Tibial artery (tissue), 4 donors: ENCODE results near the gene PDE11A.

ENCODE experiments used
- DNase-seq, 2 donors: peaks; one replicate each; pipeline ENCODE4 v3.0.0-alpha.2; 2019
- H3K27ac ChIP-seq, 2 donors: fragments of 200-600 bp; sonication (generic) in 1 of 2; 1 replicate in 1 of 2; 2 replicates in 1 of 2; pipeline ENCODE4 v1.5.1; 2018 to 2019; ENCODE audit warnings: mild to moderate bottlenecking in 1 of 2
- H3K27me3 ChIP-seq, 2 donors: fragments of 200-600 bp; sonication (generic) in 1 of 2; one replicate each; pipeline versions ENCODE4 v1.5.1 to v1.6.0; 2016 to 2019
- H3K36me3 ChIP-seq, 3 donors: fragments of 200-600 bp; sonication (generic) in 2 of 3; one replicate each; pipeline ENCODE4 v1.5.1; 2016 to 2019; ENCODE audit warnings: mild to moderate bottlenecking in 2 of 3
- H3K4me1 ChIP-seq, 4 donors: fragments of 200-600 bp; sonication (generic) in 2 of 4; 1 replicate in 3 of 4; 2 replicates in 1 of 4; pipeline ENCODE4 v1.5.1; 2016 to 2019
- H3K4me3 ChIP-seq, 2 donors: fragments of 200-600 bp; sonication (generic) in 1 of 2; 1 replicate in 1 of 2; 2 replicates in 1 of 2; pipeline ENCODE4 v1.5.1; 2018 to 2019; ENCODE audit warnings: mild to moderate bottlenecking in 2 of 2
- H3K9me3 ChIP-seq, 3 donors: fragments of 200-600 bp; sonication (generic) in 1 of 3; one replicate each; pipeline ENCODE4 v1.5.1; 2016 to 2019
- intact Hi-C: fragments of 100-400 bp; cut with DNase I; formaldehyde crosslinking; loops from one replicate; pipeline ENCODE4 v1.15.0; 2023; ENCODE audit warnings: low total_unique reads
- TF ChIP-seq, protein P1 (sequence below), 2 experiments: fragments of 200-600 bp in 1 of 2; fragments of 450-650 bp in 1 of 2; IDR thresholded peaks; one replicate each; pipeline ENCODE4 v1.5.1; 2017 to 2019; ENCODE audit warnings: antibody characterized with exemption in 2 of 2, mild to moderate bottlenecking in 1 of 2, moderate library complexity in 1 of 2

PDE11A gene

DNA sequence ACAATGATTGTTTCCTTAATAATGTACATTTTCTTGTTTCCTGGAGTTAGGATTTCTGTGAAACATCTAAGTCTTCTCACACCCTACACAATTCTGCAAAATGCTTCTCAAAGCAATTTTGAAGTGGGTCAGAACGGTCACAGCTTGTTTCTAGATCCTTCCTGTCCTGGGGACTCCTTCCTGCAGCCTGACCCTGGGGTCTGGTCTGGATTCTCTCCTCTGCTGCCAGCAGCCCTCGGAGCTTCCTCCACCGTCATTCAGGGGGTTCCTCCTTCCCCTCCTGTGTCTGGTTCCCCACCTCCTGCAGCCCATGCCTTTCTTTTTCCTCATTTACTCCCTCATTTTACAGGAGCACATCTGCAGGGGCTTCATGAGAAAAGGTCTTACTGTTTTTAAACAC, 357.9 kb downstream of the PDE11A start:
- Histone ChIP-seq H3K4me3 (no peak overlapping the region), H3K27ac (no peak overlapping the region), H3K4me1 (no peaks in the 10 kb centered on the region), H3K27me3 (no peaks in the 10 kb centered on the region), H3K36me3 (no peaks in the 10 kb centered on the region), H3K9me3 (no peaks in the 10 kb centered on the region)
- intact Hi-C loops, result no loop called here
- TF ChIP-seq, protein P1, sequence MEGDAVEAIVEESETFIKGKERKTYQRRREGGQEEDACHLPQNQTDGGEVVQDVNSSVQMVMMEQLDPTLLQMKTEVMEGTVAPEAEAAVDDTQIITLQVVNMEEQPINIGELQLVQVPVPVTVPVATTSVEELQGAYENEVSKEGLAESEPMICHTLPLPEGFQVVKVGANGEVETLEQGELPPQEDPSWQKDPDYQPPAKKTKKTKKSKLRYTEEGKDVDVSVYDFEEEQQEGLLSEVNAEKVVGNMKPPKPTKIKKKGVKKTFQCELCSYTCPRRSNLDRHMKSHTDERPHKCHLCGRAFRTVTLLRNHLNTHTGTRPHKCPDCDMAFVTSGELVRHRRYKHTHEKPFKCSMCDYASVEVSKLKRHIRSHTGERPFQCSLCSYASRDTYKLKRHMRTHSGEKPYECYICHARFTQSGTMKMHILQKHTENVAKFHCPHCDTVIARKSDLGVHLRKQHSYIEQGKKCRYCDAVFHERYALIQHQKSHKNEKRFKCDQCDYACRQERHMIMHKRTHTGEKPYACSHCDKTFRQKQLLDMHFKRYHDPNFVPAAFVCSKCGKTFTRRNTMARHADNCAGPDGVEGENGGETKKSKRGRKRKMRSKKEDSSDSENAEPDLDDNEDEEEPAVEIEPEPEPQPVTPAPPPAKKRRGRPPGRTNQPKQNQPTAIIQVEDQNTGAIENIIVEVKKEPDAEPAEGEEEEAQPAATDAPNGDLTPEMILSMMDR (IDR thresholded peaks at IDR 0.05), result no peak
- DNase-seq, result no peak

DNA sequence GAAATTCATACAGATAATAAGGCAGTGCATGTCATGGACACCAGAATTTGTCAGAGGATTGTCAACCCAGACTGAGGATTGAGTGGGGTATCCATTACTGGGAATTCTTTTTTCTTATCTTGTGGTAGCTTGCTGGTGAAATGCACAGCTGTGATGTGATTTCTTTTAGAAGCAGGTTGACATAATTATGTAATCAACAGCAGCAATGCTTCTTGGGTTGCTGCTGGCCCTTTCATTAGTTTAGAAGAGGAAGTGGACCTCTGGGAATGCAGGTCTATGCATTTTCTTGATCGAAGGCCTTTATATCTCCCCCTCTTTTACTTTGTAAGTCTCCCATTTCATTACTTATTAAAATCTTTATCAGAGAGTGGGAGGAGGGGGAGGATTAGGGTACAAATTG, 360.1 kb downstream of the PDE11A start:
- no peak for DNase-seq
- Histone ChIP-seq H3K4me1 (no peaks in the 10 kb centered on the region), H3K36me3 (no peaks in the 10 kb centered on the region), H3K4me3 (no peak overlapping the region), H3K9me3 (no peaks in the 10 kb centered on the region), H3K27ac (no peak overlapping the region), H3K27me3 (peaks cover 0 to 1% of the 10 kb centered on the region in 2 donors)
- TF ChIP-seq, protein P1 (IDR thresholded peaks at IDR 0.05), result no peak
- intact Hi-C loops, result no loop called here

DNA sequence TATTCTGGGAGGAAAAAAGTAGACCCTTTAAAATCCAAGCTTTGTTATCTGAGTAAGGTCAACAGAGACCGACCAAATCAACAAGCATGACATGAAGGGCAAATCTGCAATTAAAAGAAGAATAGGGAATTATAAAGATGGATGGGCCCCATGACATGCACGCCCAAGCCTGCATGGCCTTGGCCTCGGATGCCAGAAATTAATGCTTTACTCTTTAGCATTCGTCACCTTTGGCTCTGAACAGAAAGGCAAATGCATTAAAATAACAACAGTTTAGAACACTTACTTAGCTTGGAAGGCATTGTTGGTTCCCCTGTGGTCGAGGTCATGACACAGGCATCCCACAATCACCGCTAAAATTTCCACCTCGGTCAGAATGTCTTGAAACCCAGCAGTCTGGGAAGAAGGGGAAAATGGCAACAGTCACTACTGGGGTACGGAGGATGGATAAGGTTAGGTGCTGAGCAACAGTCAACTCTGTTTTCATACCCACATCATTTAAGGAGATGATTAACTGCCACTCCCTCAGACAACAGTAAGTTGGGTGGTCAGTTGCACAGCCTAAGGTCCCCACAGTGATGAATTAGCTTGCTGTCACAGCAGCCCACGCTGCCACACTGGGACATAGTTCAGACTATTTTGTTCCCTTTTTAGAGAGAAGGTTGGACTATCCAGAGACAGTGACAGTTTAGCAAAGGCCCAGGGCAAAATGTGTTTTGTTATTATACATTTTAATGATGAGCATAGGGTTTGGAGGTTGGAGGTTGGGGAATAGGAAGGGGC, 360.9 kb downstream of the PDE11A start:
- no peak overlapping the region for H3K27ac ChIP-seq
- H3K27me3 ChIP-seq, result peaks cover 0 to 5% of the 10 kb centered on the region in 2 donors
- H3K36me3 ChIP-seq, result no peaks in the 10 kb centered on the region
- no peaks in the 10 kb centered on the region for H3K4me1 ChIP-seq
- TF ChIP-seq, protein P1 (IDR thresholded peaks at IDR 0.05), result no peak
- intact Hi-C loops, result no loop called here
- DNase-seq, result no peak
- no peaks in the 10 kb centered on the region for H3K9me3 ChIP-seq
- H3K4me3 ChIP-seq, result no peak overlapping the region

DNA sequence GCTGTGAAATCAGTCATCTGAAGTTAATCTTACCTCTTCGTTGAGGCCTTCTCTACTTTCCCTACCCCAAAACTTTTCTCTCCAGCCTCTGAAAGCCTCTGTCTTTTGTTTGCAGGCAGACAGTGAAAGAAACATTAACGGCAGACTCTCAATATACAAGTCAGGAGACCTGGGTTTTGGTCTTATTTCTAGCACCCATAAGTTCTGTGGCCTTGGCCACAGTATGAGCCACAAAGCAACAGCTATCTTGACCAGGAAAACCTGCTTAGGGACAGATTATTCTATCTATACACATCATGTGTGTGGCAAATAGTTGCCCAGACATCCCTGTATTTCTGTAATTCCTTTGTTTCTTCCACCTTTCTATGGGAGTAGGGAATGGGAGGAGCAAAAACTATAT, 361.7 kb downstream of the PDE11A start:
- intact Hi-C loops, result no loop called here
- H3K27ac ChIP-seq, result no peak overlapping the region
- H3K27me3 ChIP-seq, result peaks cover 0 to 5% of the 10 kb centered on the region in 2 donors
- H3K9me3 ChIP-seq, result no peaks in the 10 kb centered on the region
- no peaks in the 10 kb centered on the region for H3K36me3 ChIP-seq
- TF ChIP-seq, protein P1 (IDR thresholded peaks at IDR 0.05), result no peak
- H3K4me1 ChIP-seq, result no peaks in the 10 kb centered on the region
- no peak for DNase-seq
- H3K4me3 ChIP-seq, result no peak overlapping the region

DNA sequence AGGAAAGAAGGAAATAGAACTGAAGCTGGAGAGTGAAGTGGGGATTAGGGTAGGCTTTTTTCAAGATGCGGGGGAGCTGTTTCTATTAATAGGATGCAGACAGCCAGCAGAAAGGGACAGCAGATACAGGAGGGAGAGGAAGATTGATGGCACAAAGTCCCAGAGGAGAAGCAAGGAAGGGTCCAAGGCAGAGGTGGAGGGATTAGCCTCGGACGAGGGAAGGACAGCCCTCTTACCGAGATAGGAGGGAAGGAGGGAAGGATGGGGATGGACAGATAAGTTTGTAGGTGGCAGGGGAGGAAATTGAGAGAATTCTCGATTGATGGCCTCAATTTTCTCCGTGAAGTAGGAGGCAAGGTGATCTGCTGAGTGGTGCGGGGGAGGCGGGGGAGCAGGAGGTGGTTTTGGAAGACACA, 362.6 kb downstream of the PDE11A start:
- H3K27me3 ChIP-seq, result peaks cover 0 to 5% of the 10 kb centered on the region in 2 donors
- H3K4me3 ChIP-seq, result no peak overlapping the region
- TF ChIP-seq, protein P1 (IDR thresholded peaks at IDR 0.05), result no peak
- DNase-seq, result no peak
- H3K27ac ChIP-seq, result no peak overlapping the region
- no peaks in the 10 kb centered on the region for H3K4me1 ChIP-seq
- intact Hi-C loops, result no loop called here
- no peaks in the 10 kb centered on the region for H3K36me3 ChIP-seq
- H3K9me3 ChIP-seq, result no peaks in the 10 kb centered on the region
